Mesenteric fat pad (tissue), 1 donor: ENCODE data around the gene BEND3. TPM values are rescaled to one million over a fixed set of nuclear protein-coding genes. Genes with fewer than 3 reads are reported as not detected.
"Not testable (repeated sequence)": the region's sequence is repeated elsewhere in the genome, so short reads cannot be mapped to it uniquely, and the experiment has no call there.

Experiments
- DNase-seq: peaks from one replicate; pipeline ENCODE4 v3.0.0-alpha.2; 2020; ENCODE audit warnings: low spot score
- total RNA-seq: library from RNA; stranded (reverse); fragmentation: NEBNext Ultra II Directional; extraction: Animal tissue kit (Norgen Biotek cat#: 25700); gene quantifications from one replicate; pipeline ENCODE4 v1.2.1, GENCODE V29; 2021
- donor health status: DM: yes; HTN: yes; CAD: no.

The BEND3 gene
- total RNA-seq, 1 donor from 2014 or later = 3.4 TPM

DNA sequence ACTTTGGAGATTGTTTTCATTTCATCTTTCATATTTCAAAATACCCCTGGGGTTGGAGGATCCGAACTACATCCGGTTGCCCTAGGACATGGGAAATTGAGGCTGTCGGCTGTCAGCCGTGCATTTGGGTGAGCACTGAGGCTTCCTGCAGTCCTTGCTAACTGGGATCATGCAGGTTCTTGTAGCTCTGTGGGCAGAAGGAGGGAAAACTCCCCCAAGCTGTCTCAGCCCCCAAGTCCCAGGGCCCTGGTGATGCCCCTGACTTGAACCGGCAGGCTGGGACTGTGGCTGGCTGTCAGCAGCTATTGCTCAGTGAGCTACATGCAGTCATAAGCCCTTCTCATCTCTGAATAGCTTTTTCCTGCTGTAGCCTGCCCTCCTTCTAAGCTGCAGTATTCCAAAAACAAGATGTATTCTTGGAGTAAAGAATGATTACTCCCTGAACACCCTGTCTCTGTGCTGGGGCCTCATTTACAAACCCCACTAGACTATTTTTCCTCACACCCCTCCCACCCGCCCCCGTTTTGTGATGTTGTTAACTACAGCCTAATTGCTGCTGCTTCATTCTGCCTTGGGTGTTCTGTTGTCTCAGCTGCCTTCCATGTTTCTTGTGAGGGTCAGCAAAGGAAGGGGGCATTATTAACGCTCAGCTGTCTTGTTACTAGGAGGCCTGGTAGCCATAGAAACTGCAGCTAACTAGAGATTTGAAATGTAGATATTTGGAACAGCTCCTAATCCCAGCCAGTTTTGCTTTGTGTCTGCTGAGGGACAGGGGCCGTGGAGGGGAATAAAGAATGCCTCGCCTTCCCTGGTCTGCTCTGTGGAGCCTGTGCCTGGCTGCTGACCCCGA is 69.3 kb downstream of the BEND3 start:
- no peak for DNase-seq

- DNase-seq = no peak
Observed at GRCh38 chr6:107033126-107033525, 82.2 kb downstream of the BEND3 start.

DNA sequence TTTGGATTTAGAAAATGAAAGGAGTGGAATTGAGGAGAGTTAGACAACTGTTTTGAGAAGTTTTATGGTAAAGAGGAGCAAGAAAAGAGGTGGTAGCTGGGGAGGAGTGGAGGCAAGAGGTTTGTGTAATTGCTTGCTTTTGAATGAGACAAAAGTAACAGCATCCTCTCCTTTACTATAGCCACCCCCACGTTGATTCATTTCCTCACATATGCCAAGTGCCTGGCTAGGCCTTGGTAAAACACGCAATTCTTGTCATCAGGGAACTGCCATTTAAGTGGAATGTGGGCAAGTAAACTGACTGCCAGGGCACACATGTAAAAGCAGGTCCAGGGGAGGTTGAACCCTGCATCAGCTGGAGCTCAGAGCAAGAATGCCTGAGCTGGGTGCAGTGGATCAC is 83.3 kb downstream of the BEND3 start:
- DNase-seq = no peak

DNA sequence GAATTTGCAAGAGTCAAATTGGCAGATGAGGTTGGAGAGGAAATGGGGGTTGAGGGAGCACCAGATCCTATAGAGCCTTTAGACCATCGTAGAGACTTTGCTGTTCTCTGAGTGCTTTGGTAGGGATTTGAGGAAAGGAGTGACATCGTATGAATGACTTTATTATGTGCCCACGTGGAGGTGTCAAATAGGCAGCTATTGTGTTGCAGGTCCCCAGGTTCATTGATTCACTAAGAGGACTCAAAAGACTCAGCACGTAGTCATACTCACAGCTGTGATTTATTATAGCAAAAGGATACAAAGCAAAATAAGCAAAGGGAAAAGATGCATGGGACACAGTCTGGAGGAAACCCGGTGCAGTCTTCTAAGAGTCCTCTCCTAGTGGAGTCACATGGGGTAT is 85.2 kb downstream of the BEND3 start:
- DNase-seq = no peak

- no peak for DNase-seq
Observed at GRCh38 chr6:107026965-107027364, 88.3 kb downstream of the BEND3 start.

- no peak for DNase-seq
Observed at GRCh38 chr6:107021446-107022185, 93.7 kb downstream of the BEND3 start.

- DNase-seq = no peak
Observed at GRCh38 chr6:107020239-107020638, 95.1 kb downstream of the BEND3 start.

- DNase-seq = not testable (repeated sequence)
Observed at GRCh38 chr6:107019628-107020027, 95.7 kb downstream of the BEND3 start.

- no peak for DNase-seq
Observed at GRCh38 chr6:107019047-107019446, 96.3 kb downstream of the BEND3 start.

Other genes with a start within 250 kb of the BEND3 start
- gene CD24, start 140.8 kb downstream of the BEND3 start, total RNA-seq = 2.1 TPM
- gene MTRES1, start 87.3 kb downstream of the BEND3 start, total RNA-seq = 16.1 TPM